ENCODE data around the gene ZSCAN9. TPM values are rescaled to one million over a fixed set of nuclear protein-coding genes. Genes with fewer than 3 reads are reported as not detected.

The ZSCAN9 gene
- total and polyA plus RNA-seq, 9 of the 15 experiments (the other 6 are each of a cell fraction or from before 2014, with no cell fraction given) = 18.8 to 48.9 (median 28.7) TPM

- TF ChIP-seq RBM14 (IDR thresholded peaks at IDR 0.05; ENCODE audit: borderline replicate concordance, insufficient read depth, low read depth, low read length) (no peak), RBM22 (IDR thresholded peaks at IDR 0.05; ENCODE audit: low read depth, low read length, poor library complexity, severe bottlenecking) (peak; percentile 75), FOXP4 (CRISPR knock-in tag; IDR thresholded peaks at IDR 0.05; ENCODE audit: borderline replicate concordance) (0 out of 2 replicates have a peak, but pooled peaks have one; percentile 33), ZNF224 (CRISPR knock-in tag; IDR thresholded peaks at IDR 0.05) (no peak), NR2F6 (CRISPR knock-in tag; IDR thresholded peaks at IDR 0.05) (no peak), PBX2 (CRISPR knock-in tag; IDR thresholded peaks at IDR 0.05; ENCODE audit: low read depth) (no peak), PBX2 (tag; conservative IDR thresholded peaks at IDR 0.05; ENCODE audit: low read depth) (no peak), TRIM28 (IDR thresholded peaks at IDR 0.05) (no peak), E2F3 (CRISPR knock-in tag; IDR thresholded peaks at IDR 0.05) (no peak), ZNF24 (IDR thresholded peaks at IDR 0.05) (peak; percentile 77; the same call in 1 of the 2 replicates), HOMEZ (CRISPR knock-in tag; IDR thresholded peaks at IDR 0.05) (no peak), ETV5 (CRISPR knock-in tag; IDR thresholded peaks at IDR 0.05; ENCODE audit: low read depth) (0 out of 2 replicates have a peak, but pooled peaks have one; percentile 22), ZNF695 (CRISPR knock-in tag; IDR thresholded peaks at IDR 0.05) (no peak), ZNF324 (CRISPR knock-in tag; IDR thresholded peaks at IDR 0.05) (no peak), KLF13 (tag; IDR thresholded peaks at IDR 0.05; ENCODE audit: borderline replicate concordance, low read depth) (peak; percentile 19; the same call in 1 of the 2 replicates), UBTF (IDR thresholded peaks at IDR 0.05; ENCODE audit: borderline replicate concordance in 1 of 2, low read depth in 2 of 2, low read length in 2 of 2) (0 out of 4 replicates have a peak, but pooled peaks of 1 of the 2 experiments have one; percentile 62), ZNF174 (CRISPR knock-in tag; IDR thresholded peaks at IDR 0.05) (0 out of 2 replicates have a peak, but pooled peaks have one; percentile 17)
These were observed 12.4 kb upstream of the ZSCAN9 start (continued) for GRCh38 chr6:28212510-28213212.

All from K562 (cell line).